K562 (cell line): Measurements from ENCODE around the gene NRXN3. TPM values are rescaled to one million over a fixed set of nuclear protein-coding genes. Genes with fewer than 3 reads are reported as not detected.

Experiments used
- ATAC-seq: fragments of 200-7000 bp; cut with Tn5 transposase; 3 replicates; pipeline ENCODE4 v1.9.1; 2020; ENCODE audit warnings: moderate library complexity
- BruUV-seq: library from RNA; stranded (reverse); fragments of 400-500 nt; replicated peaks from 2 replicates; lab custom pipeline; 2021; lab: Mats Ljungman, UMichigan
- CTCF ChIA-PET: fragments of 300-600 bp; formaldehyde crosslinking; extraction: SDS; loops from one replicate; lab custom pipeline; 2021; ENCODE audit warnings: low intra/inter-chr PET ratio; lab: Yijun Ruan, JAX
- POLR2A ChIA-PET: fragments of 300-600, 350-650 bp; sonication (Branson Sonifier 250); formaldehyde crosslinking; extraction: SDS; loops from one replicate; lab custom pipeline; 2021; ENCODE audit warnings: antibody characterized with exemption, inconsistent platforms; lab: Yijun Ruan, JAX
- DNase-seq, 4 experiments: peaks; one replicate each; pipeline versions ENCODE4 v3.0.0 to v3.0.0-alpha.2; 2011 to 2018; ENCODE audit warnings: low spot score in 3 of 4, mixed read lengths in 3 of 4; ENCODE audit errors: extremely low read depth in 1 of 4
- FAIRE-seq: peaks from 2 replicates; lab custom pipeline; 2011; peaks lifted over from hg19 to GRCh38; lab: Jason Lieb, UNC
- H2AFZ ChIP-seq: 2 replicates; pipeline ENCODE4 v1.6.0; 2011; ENCODE audit warnings: low read depth, low read length, control low read depth, inconsistent platforms
- H3K27ac ChIP-seq: fragments of 200-600 bp; 3 replicates; pipeline ENCODE4 v1.8.0; 2011; ENCODE audit warnings: low read depth, mild to moderate bottlenecking, control low read depth, inconsistent platforms, low read length, moderate library complexity, mixed read lengths; ENCODE audit errors: extremely low read depth
- H3K27me3 ChIP-seq, 2 experiments: fragments of 300-600 bp in 1 of 2; 2 replicates in 1 of 2; 3 replicates in 1 of 2; pipeline versions ENCODE4 v1.6.0 to v1.8.0; 2011; ENCODE audit warnings: inconsistent platforms in 2 of 2, low read length in 2 of 2, mild to moderate bottlenecking in 1 of 2, mixed read lengths in 1 of 2, moderate library complexity in 1 of 2; ENCODE audit not compliant: control insufficient read depth in 2 of 2, insufficient read depth in 2 of 2
- H3K36me3 ChIP-seq: fragments of 300-600 bp; 3 replicates; pipeline ENCODE4 v1.8.0; 2011; ENCODE audit warnings: mild to moderate bottlenecking, low read length, inconsistent platforms; ENCODE audit not compliant: control insufficient read depth, insufficient read depth
- H3K4me1 ChIP-seq, 2 experiments: fragments of 200-600 bp in 1 of 2; replicated peaks in 1 of 2; 2 replicates in 1 of 2; 3 replicates in 1 of 2; pipeline versions ENCODE4 v1.5.1 to v1.8.0; 2011; ENCODE audit warnings: inconsistent platforms in 2 of 2, low read length in 2 of 2, mild to moderate bottlenecking in 1 of 2, mixed read lengths in 1 of 2, moderate library complexity in 1 of 2; ENCODE audit not compliant: control insufficient read depth in 2 of 2, insufficient read depth in 2 of 2
- H3K4me2 ChIP-seq: 2 replicates; pipeline ENCODE4 v1.6.1; 2011; ENCODE audit warnings: low read length, control low read depth, inconsistent platforms, mixed read lengths; ENCODE audit not compliant: insufficient read depth
- H3K4me3 ChIP-seq: fragments of 200-600 bp; sonication (generic), shearing (Covaris generic); 2 replicates; pipeline ENCODE4 v1.5.1; 2016; ENCODE audit warnings: control low read depth, inconsistent platforms
- H3K79me2 ChIP-seq: fragments of 200-600 bp; 3 replicates; pipeline ENCODE4 v1.8.0; 2011; ENCODE audit warnings: low read length, inconsistent platforms; ENCODE audit not compliant: control insufficient read depth, insufficient read depth
- H3K9ac ChIP-seq, 2 experiments: 2 replicates each; pipeline versions ENCODE4 v1.6.0 to v1.6.1; 2011; ENCODE audit warnings: low read depth in 2 of 2, low read length in 2 of 2, control low read depth in 1 of 2, inconsistent platforms in 1 of 2, mild to moderate bottlenecking in 1 of 2, mixed read lengths in 1 of 2; ENCODE audit not compliant: insufficient read depth in 1 of 2
- H3K9me1 ChIP-seq: one replicate; pipeline ENCODE4 v1.6.0; 2011; ENCODE audit warnings: inconsistent platforms, mild to moderate bottlenecking, low read length, moderate library complexity; ENCODE audit not compliant: control insufficient read depth, insufficient read depth
- H3K9me3 ChIP-seq: replicated peaks from 2 replicates; pipeline ENCODE4 v1.5.1; 2011; ENCODE audit warnings: low read depth, low read length, inconsistent platforms; ENCODE audit not compliant: control insufficient read depth, insufficient read depth
- H4K20me1 ChIP-seq: replicated peaks from 2 replicates; pipeline ENCODE4 v1.6.1; 2011; ENCODE audit warnings: low read length, inconsistent platforms, mixed read lengths; ENCODE audit not compliant: control insufficient read depth, insufficient read depth
- ATF4 ChIP-seq: fragments of 450-650 bp; formaldehyde crosslinking; IDR thresholded peaks from 2 replicates; pipeline ENCODE4 v1.4.0; 2022; ENCODE audit warnings: mild to moderate bottlenecking, moderate library complexity
- CLOCK ChIP-seq: fragments of 250-450 bp; sonication (Bioruptor Pico); IDR thresholded peaks from 2 replicates; pipeline ENCODE4 v1.4.0; 2020; ENCODE audit warnings: mild to moderate bottlenecking, moderate library complexity, borderline replicate concordance
- HMGN3 ChIP-seq: IDR thresholded peaks from 2 replicates; pipeline ENCODE4 v1.6.1; 2011; ENCODE audit warnings: borderline replicate concordance, low read depth, mild to moderate bottlenecking, mixed read lengths, low read length; ENCODE audit not compliant: insufficient read length; ENCODE audit errors: extremely low read depth
- ILF3 ChIP-seq: fragments of 450-650 bp; IDR thresholded peaks from 2 replicates; pipeline ENCODE4 v1.6.1; 2018; ENCODE audit warnings: antibody characterized with exemption, mild to moderate bottlenecking, moderate library complexity, borderline replicate concordance
- SMAD2 ChIP-seq: fragments of 150-350 bp; IDR thresholded peaks from 2 replicates; pipeline ENCODE4 v1.6.1; 2014; ENCODE audit warnings: low read depth, mild to moderate bottlenecking, low read length
- SMARCA5 ChIP-seq: fragments of 450-650 bp; IDR thresholded peaks from 2 replicates; pipeline ENCODE4 v1.6.1; 2016
- ZBTB40 ChIP-seq, 2 experiments: fragments of 450-650 bp in 1 of 2; sonication (generic) in 1 of 2; formaldehyde crosslinking in 1 of 2; IDR thresholded peaks; 2 replicates each; pipeline versions ENCODE4 v1.7.1 to v1.9.0; 2016 to 2022; ENCODE audit warnings: inconsistent platforms in 1 of 2, mild to moderate bottlenecking in 1 of 2, missing genetic modification reagents in 1 of 2
- ZNF766 ChIP-seq: fragments of 200-800 bp; sonication (Bioruptor generic); conservative IDR thresholded peaks from 2 replicates; pipeline ENCODE4 v1.6.1; 2016; ENCODE audit warnings: missing genetic modification characterization, missing compliant biosample characterization
- WGBS: fragments of 100-300 bp; shearing (Covaris generic); methylation state at CpG from one replicate; pipeline ENCODE4 v1.1.6; 2016; ENCODE audit warnings: low coverage, mixed read lengths; ENCODE audit not compliant: insufficient coverage; ENCODE audit errors: missing lambda C conversion rate; 5-methylcytosine and 5-hydroxymethylcytosine counted together
- in situ Hi-C: fragments of 300-500 bp; cut with MboI; formaldehyde crosslinking; loops from 4 replicates; pipeline ENCODE4 v1.15.0; 2018; ENCODE audit warnings: inconsistent platforms, mixed read lengths
- intact Hi-C: fragments of 100-400 bp; cut with micrococcal nuclease; formaldehyde crosslinking; loops from 2 replicates; pipeline ENCODE4 v1.14.2; 2022
- polyA plus RNA-seq, 8 experiments: library from polyadenylated mRNA; depleted of rRNA in 4 of 8; stranded (reverse) in 5 of 8; unstranded in 3 of 8; fragments of >200 nt; fragmentation: Nextera tagmentation in 2 of 8; fragmentation: Illumina TruSeq in 1 of 8; extraction: Ambion mirVana in 2 of 8; extraction: Trizol in 1 of 8; gene quantifications; 2 replicates each; pipeline versions ENCODE4 v1.2.1 to v1.2.3, GENCODE V29; 2011 to 2014; ENCODE audit warnings: inconsistent platforms in 1 of 8, missing spikeins in 1 of 8
- total RNA-seq, 7 experiments: library from RNA; depleted of rRNA in 6 of 7; stranded (reverse); fragments of >200 nt in 6 of 7; fragmentation: Illumina TruSeq in 2 of 7; extraction: Trizol in 2 of 7; gene quantifications; 2 replicates each; pipeline versions ENCODE4 v1.2.1 to v1.2.3, GENCODE V29; 2011 to 2021; ENCODE audit warnings: low replicate concordance in 1 of 7

The NRXN3 gene
- total and polyA plus RNA-seq, 9 of the 15 experiments (the other 6 are each of a cell fraction or from before 2014, with no cell fraction given), result 0.09 TPM; not detected in 8

GRCh38 chr14:79325071-79325470 lies 1154.9 kb downstream of the NRXN3 start (continued):
- no peak for TF ChIP-seq ATF4 (CRISPR knock-in tag)

- Histone ChIP-seq H3K4me2 (no peak overlapping the region), H3K36me3 (no peaks in the 10 kb centered on the region), H3K27me3 (no peaks in the 10 kb centered on the region), H3K9me3 (no peaks in the 10 kb centered on the region), H3K27ac (no peak overlapping the region), H3K4me1 (no peaks in the 10 kb centered on the region), H2AFZ (no peak overlapping the region), H3K4me3 (no peak overlapping the region), H3K9ac (no peak overlapping the region), H3K79me2 (no peaks in the 10 kb centered on the region), H4K20me1 (no peaks in the 10 kb centered on the region), H3K9me1 (no peaks in the 10 kb centered on the region)
- in situ Hi-C loops, result no loop called here
- intact Hi-C loops, result no loop called here
- ChIA-PET CTCF (no interaction called here), POLR2A (no interaction called here)
- DNase-seq (no peak), FAIRE-seq (no peak), ATAC-seq (no peak)
- BruUV-seq, result no TSS peak
- WGBS, result 0% methylated on average over 2 of the region's 3 CpGs
- TF ChIP-seq HMGN3 (no peak), SMAD2 (no peak), SMARCA5 (no peak), ILF3 (no peak), ZBTB40 (IDR thresholded peaks at IDR 0.05) (no peak), ZBTB40 (CRISPR knock-in tag; IDR thresholded peaks at IDR 0.05) (no peak), ZNF766 (no peak), CLOCK (CRISPR knock-in tag) (no peak)
Observed at GRCh38 chr14:79325557-79325956, 1155.4 kb downstream of the NRXN3 start.
